HG02623 (cell line): Measurements from ENCODE around the gene TMEM121B.

Source experiments
- ATAC-seq: cut with Tn5 transposase; IDR thresholded peaks from one replicate; pipeline ENCODE4 v1.9.1; 2021; ENCODE audit warnings: moderate library complexity; ENCODE audit not compliant: unreplicated experiment

TMEM121B gene

GRCh38 chr22:17112491-17113042, 8.6 kb downstream of the TMEM121B start:
- ATAC-seq: no peak

- no peak for ATAC-seq
Measured at GRCh38 chr22:17110791-17111550, 10.2 kb downstream of the TMEM121B start.

GRCh38 chr22:17109976-17110375, 11.2 kb downstream of the TMEM121B start:
- ATAC-seq: no peak

GRCh38 chr22:17109113-17109865, 11.9 kb downstream of the TMEM121B start:
- no peak for ATAC-seq

- ATAC-seq: no peak
Measured at GRCh38 chr22:17108256-17109112, 12.7 kb downstream of the TMEM121B start.

- no peak for ATAC-seq
Measured at GRCh38 chr22:17107547-17107810, 13.7 kb downstream of the TMEM121B start.

GRCh38 chr22:17106785-17107546, 14.2 kb downstream of the TMEM121B start:
- ATAC-seq: no peak

GRCh38 chr22:17106161-17106784, 14.9 kb downstream of the TMEM121B start:
- no peak for ATAC-seq

- ATAC-seq: no peak
Measured at GRCh38 chr22:17105143-17106129, 15.7 kb downstream of the TMEM121B start.

GRCh38 chr22:17104336-17104935, 16.7 kb downstream of the TMEM121B start:
- no peak for ATAC-seq

GRCh38 chr22:17103351-17103750, 17.8 kb downstream of the TMEM121B start:
- ATAC-seq: no peak

GRCh38 chr22:17102297-17102667, 18.9 kb downstream of the TMEM121B start:
- ATAC-seq: no peak

- no peak for ATAC-seq
Measured at GRCh38 chr22:17101475-17102296, 19.5 kb downstream of the TMEM121B start.

GRCh38 chr22:17100621-17101020, 20.5 kb downstream of the TMEM121B start:
- no peak for ATAC-seq

GRCh38 chr22:17098379-17098819, 22.8 kb downstream of the TMEM121B start:
- ATAC-seq: no peak

GRCh38 chr22:17097701-17098100, 23.5 kb downstream of the TMEM121B start:
- no peak for ATAC-seq

- no peak for ATAC-seq
Measured at GRCh38 chr22:17097062-17097461, 24.1 kb downstream of the TMEM121B start.

- ATAC-seq: no peak
Measured at GRCh38 chr22:17096071-17096470, 25.1 kb downstream of the TMEM121B start.
